ENCODE results near the gene MAPK8IP1. TPM values are rescaled to one million over a fixed set of nuclear protein-coding genes. Genes with fewer than 3 reads are reported as not detected.

Gene MAPK8IP1
- total and polyA plus RNA-seq, 7 donors: 0.53 to 2.6 (median 1.3) TPM

DNA sequence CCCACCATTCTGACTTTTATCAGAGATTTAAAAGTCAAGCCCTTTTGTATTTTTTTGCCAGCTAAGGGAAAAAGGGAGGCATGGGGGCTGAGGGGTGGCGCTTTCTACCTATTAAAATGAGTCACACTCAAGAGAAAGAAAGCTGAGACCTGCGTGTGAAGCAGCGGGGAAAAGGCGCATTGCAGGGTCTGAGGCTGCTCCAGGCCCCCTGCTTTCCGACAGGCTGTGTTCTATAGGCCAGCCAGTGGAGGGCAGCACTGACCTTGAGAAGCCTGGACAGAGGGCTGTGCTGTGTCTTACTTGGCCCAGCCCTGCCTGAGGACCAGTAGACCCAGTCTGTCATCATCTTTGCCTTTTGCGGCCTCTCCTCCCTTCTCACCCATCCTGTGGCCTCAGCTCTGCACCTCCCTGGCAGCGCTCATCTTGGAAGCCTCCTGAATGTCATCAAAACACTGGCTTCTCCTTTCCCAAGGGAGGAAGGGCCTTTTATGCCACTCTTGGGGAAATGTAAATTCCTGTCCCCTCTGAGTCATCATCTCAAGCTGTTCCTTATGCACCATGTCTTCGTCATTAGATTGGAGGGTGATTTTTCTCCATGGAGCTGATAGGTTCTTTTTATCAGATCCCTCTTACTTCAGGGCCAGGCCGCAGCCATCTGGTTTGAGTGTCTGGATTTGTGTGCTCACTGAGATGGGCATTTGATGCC, 12.6 kb upstream of the MAPK8IP1 start:
- H3K4me1 ChIP-seq: no peaks in the 10 kb centered on the region
- TF ChIP-seq, protein P1, sequence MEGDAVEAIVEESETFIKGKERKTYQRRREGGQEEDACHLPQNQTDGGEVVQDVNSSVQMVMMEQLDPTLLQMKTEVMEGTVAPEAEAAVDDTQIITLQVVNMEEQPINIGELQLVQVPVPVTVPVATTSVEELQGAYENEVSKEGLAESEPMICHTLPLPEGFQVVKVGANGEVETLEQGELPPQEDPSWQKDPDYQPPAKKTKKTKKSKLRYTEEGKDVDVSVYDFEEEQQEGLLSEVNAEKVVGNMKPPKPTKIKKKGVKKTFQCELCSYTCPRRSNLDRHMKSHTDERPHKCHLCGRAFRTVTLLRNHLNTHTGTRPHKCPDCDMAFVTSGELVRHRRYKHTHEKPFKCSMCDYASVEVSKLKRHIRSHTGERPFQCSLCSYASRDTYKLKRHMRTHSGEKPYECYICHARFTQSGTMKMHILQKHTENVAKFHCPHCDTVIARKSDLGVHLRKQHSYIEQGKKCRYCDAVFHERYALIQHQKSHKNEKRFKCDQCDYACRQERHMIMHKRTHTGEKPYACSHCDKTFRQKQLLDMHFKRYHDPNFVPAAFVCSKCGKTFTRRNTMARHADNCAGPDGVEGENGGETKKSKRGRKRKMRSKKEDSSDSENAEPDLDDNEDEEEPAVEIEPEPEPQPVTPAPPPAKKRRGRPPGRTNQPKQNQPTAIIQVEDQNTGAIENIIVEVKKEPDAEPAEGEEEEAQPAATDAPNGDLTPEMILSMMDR (IDR thresholded peaks at IDR 0.05): peak; percentile 67
- ATAC-seq (peak; percentile 80 to 88 (median 86)), DNase-seq (peak; percentile 51 to 66)
- H3K27me3 ChIP-seq (ENCODE audit: insufficient read depth in 3 of 3, low read length in 2 of 3): no peaks in the 10 kb centered on the region
- peaks cover 10 to 100% of the 10 kb centered on the region in 2 donors for H3K36me3 ChIP-seq (ENCODE audit: insufficient read depth in 1 of 2, low read depth in 1 of 2)
- WGBS, 3 donors: 66 to 70% (median 67%) methylated on average over 9 of the region's 9 CpGs
- intact Hi-C loops (cut with DNase I): loop anchor here (5.0 to 10.0 kb wide), 3 partner anchors 44 to 232 kb away; partner anchors contain the start of gene PEX16 (in 1 of the 2)
- H3K4me3 ChIP-seq: no peak overlapping the region
- H3K9me3 ChIP-seq: no peaks in the 10 kb centered on the region
- H3K27ac ChIP-seq: no peak overlapping the region

DNA sequence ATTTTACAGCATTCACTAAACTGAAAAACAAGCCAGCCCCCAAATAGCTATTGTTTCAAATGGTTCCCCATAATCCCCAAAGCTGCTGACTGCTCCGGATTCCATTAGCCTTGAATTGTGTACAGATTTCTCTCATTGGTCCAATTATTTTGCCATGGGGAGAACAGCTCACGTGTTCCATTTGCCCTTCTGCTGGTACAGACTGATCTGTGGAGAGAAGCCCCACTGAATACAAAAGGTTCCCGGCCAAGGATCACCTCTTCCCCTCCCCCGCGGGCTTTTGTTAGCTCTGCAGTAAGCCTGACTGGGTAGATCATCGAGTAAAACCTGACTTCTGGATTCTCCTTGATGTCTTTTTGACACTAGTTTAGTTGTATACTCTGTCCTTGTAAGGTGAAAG, 9.1 kb upstream of the MAPK8IP1 start:
- H3K27ac ChIP-seq: no peak overlapping the region
- no peaks in the 10 kb centered on the region for H3K27me3 ChIP-seq (ENCODE audit: insufficient read depth in 3 of 3, low read length in 2 of 3)
- no peak for ATAC-seq
- no peaks in the 10 kb centered on the region for H3K9me3 ChIP-seq
- no peak for DNase-seq
- intact Hi-C loops (cut with DNase I): loop anchor here in 1 of 2 donors (10.0 kb wide), 1 partner anchor 228 kb away; no protein-coding TSS in a partner anchor
- no peak overlapping the region for H3K4me3 ChIP-seq
- WGBS, 3 donors: 54 to 66% (median 59%) methylated on average over 6 of the region's 6 CpGs
- no peaks in the 10 kb centered on the region for H3K4me1 ChIP-seq
- TF ChIP-seq, protein P1 (IDR thresholded peaks at IDR 0.05): no peak
- H3K36me3 ChIP-seq (ENCODE audit: insufficient read depth in 1 of 2, low read depth in 1 of 2): peaks cover 2 to 97% of the 10 kb centered on the region in 2 donors

DNA sequence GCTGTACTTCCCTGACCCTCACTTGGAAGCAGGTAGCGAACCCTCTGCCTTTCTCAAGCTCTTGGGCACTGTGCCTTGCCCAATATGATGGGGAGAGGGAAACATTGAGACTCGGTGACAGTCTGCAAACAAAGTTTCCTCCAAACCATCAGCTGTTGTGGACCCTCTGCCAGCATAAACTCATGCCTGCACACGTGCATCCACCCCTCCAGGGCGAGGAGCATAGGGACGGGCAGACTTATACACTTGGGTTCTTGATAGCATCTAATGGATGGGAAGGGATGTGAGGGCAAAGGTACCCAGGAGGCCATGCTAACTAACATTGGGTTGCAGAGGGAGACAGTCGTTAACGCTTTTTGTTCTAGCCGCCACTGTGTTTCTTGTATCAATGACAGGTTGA, 8.2 kb upstream of the MAPK8IP1 start:
- ATAC-seq (no peak), DNase-seq (no peak)
- intact Hi-C loops (cut with DNase I): loop anchor here in 1 of 2 donors (10.0 kb wide), 1 partner anchor 228 kb away; no protein-coding TSS in a partner anchor
- Histone ChIP-seq H3K27me3 (ENCODE audit: insufficient read depth in 3 of 3, low read length in 2 of 3) (no peaks in the 10 kb centered on the region), H3K9me3 (no peaks in the 10 kb centered on the region), H3K36me3 (ENCODE audit: insufficient read depth in 1 of 2, low read depth in 1 of 2) (peaks cover 2 to 97% of the 10 kb centered on the region in 2 donors), H3K4me1 (no peaks in the 10 kb centered on the region), H3K27ac (no peak overlapping the region), H3K4me3 (no peak overlapping the region)
- WGBS, 3 donors: 81 to 84% (median 82%) methylated on average over 8 of the region's 8 CpGs
- TF ChIP-seq, protein P1 (IDR thresholded peaks at IDR 0.05): no peak

DNA sequence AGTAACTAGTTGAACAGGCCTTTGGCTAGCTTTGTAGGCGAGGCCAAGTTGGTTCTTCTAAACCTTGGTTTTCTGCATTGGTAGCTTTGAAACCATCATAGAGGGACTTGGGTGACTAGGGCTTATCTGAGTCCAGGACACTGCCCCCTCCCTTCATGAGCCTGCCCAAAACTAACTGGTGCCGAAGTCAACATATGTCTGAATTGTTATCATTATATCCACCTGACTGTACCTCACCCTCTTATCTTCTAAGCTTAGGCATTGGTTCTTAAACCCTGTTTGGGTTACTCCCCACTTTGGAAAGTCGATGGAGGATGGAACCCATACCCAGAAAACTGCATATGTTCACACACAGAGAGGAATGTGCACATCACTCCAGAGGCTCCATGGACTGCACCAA, 7.6 kb upstream of the MAPK8IP1 start:
- WGBS, 3 donors: 93 to 94% (median 93%) methylated on average over 3 of the region's 3 CpGs
- Histone ChIP-seq H3K4me3 (no peak overlapping the region), H3K36me3 (ENCODE audit: insufficient read depth in 1 of 2, low read depth in 1 of 2) (peaks cover 2 to 95% of the 10 kb centered on the region in 2 donors), H3K9me3 (no peaks in the 10 kb centered on the region), H3K4me1 (no peaks in the 10 kb centered on the region), H3K27me3 (ENCODE audit: insufficient read depth in 3 of 3, low read length in 2 of 3) (no peaks in the 10 kb centered on the region), H3K27ac (no peak overlapping the region)
- TF ChIP-seq, protein P1 (IDR thresholded peaks at IDR 0.05): no peak
- DNase-seq (no peak), ATAC-seq (no peak)
- intact Hi-C loops (cut with DNase I): loop anchor here in 1 of 2 donors (10.0 kb wide), 1 partner anchor 227 kb away; no protein-coding TSS in a partner anchor
